AG08395 (cell line): Measurements from ENCODE around the gene CAMK2N1.
"Not testable (repeated sequence)": the region's sequence is repeated elsewhere in the genome, so short reads cannot be mapped to it uniquely, and the experiment has no call there.

Source experiments
- DNase-seq: peaks from one replicate; pipeline ENCODE4 v3.0.0; 2012; ENCODE audit warnings: mixed read lengths, low spot score

Gene CAMK2N1

GRCh38 chr1:20496725-20497383 is 10.8 kb upstream of the CAMK2N1 start:
- DNase-seq = not testable (repeated sequence)

- DNase-seq = peak; percentile 61
Observed at GRCh38 chr1:20496241-20496661, 10.2 kb upstream of the CAMK2N1 start.

GRCh38 chr1:20495661-20496060 is 9.7 kb upstream of the CAMK2N1 start:
- no peak for DNase-seq

- DNase-seq = peak; percentile 86
Observed at GRCh38 chr1:20494609-20495311, 8.8 kb upstream of the CAMK2N1 start.

- DNase-seq = peak; percentile 90
Observed at GRCh38 chr1:20493839-20494608, 8.0 kb upstream of the CAMK2N1 start.

- DNase-seq = no peak
Observed at GRCh38 chr1:20493309-20493708, 7.3 kb upstream of the CAMK2N1 start.

GRCh38 chr1:20492751-20493150 is 6.7 kb upstream of the CAMK2N1 start:
- no peak for DNase-seq

GRCh38 chr1:20491866-20492265 is 5.9 kb upstream of the CAMK2N1 start:
- no peak for DNase-seq

- DNase-seq = no peak
Observed at GRCh38 chr1:20491178-20491577, 5.2 kb upstream of the CAMK2N1 start.

- no peak for DNase-seq
Observed at GRCh38 chr1:20487236-20487590, 1.2 kb upstream of the CAMK2N1 start.

- peak; percentile 40 for DNase-seq
Observed at GRCh38 chr1:20486457-20487235, 636 bp upstream of the CAMK2N1 start.

- no peak for DNase-seq
Observed at GRCh38 chr1:20484519-20485462, 1.2 kb downstream of the CAMK2N1 start.

- no peak for DNase-seq
Observed at GRCh38 chr1:20483833-20484518, 2.0 kb downstream of the CAMK2N1 start.

- DNase-seq = no peak
Observed at GRCh38 chr1:20483098-20483832, 2.7 kb downstream of the CAMK2N1 start.

- DNase-seq = no peak
Observed at GRCh38 chr1:20481643-20482498, 4.1 kb downstream of the CAMK2N1 start.

GRCh38 chr1:20480951-20481617 is 4.9 kb downstream of the CAMK2N1 start:
- DNase-seq = no peak

- no peak for DNase-seq
Observed at GRCh38 chr1:20480243-20480944, 5.6 kb downstream of the CAMK2N1 start.

- DNase-seq = no peak
Observed at GRCh38 chr1:20479840-20480239, 6.2 kb downstream of the CAMK2N1 start.
